ENCODE measurements around the gene PLCB1. TPM values are rescaled to one million over a fixed set of nuclear protein-coding genes. Genes with fewer than 3 reads are reported as not detected.

The PLCB1 gene
- total and polyA plus RNA-seq, 2 experiments from 2014 or later, result 6.7 to 20.5 TPM

- Histone ChIP-seq H3K9me2 (replicated peaks; ENCODE audit: insufficient read depth) (no peaks in the 10 kb centered on the region), H3K27me3 (no peaks in the 10 kb centered on the region), H3K27ac (no peak overlapping the region), H3K4me1 (ENCODE audit: insufficient read depth) (no peaks in the 10 kb centered on the region), H3K36me3 (replicated peaks; ENCODE audit: insufficient read depth, low read depth) (no peaks in the 10 kb centered on the region), H2AFZ (no peak overlapping the region), H4K20me1 (ENCODE audit: insufficient read depth, poor library complexity, severe bottlenecking) (no peaks in the 10 kb centered on the region), H3K4me3 (no peak overlapping the region), H3K79me2 (no peaks in the 10 kb centered on the region), H3K9me3 (ENCODE audit: low read depth) (no peaks in the 10 kb centered on the region), H3K4me2 (no peak overlapping the region)
- WGBS (ENCODE audit: low lambda C conversion rate, missing lambda C conversion rate), result 94% methylated on average over 7 of the region's 7 CpGs
- no peak for TF ChIP-seq CTCF (IDR thresholded peaks at IDR 0.05; ENCODE audit: poor library complexity)
- TF ChIP-seq EZH2phosphoT487 (IDR thresholded peaks at IDR 0.05; ENCODE audit: low read depth, severe bottlenecking, unreplicated experiment), result no peak
- no peak for TF ChIP-seq EZH2 (IDR thresholded peaks at IDR 0.05; ENCODE audit: borderline replicate concordance)
- no peak for DNase-seq (ENCODE audit: low spot score)
Measured at GRCh38 chr20:8166730-8167129, 34.7 kb downstream of the PLCB1 start.

GRCh38 chr20:8168785-8169288, 36.8 kb downstream of the PLCB1 start:
- no peak for TF ChIP-seq CTCF (IDR thresholded peaks at IDR 0.05; ENCODE audit: poor library complexity)
- Histone ChIP-seq H3K27ac (no peak overlapping the region), H3K27me3 (no peaks in the 10 kb centered on the region), H2AFZ (no peak overlapping the region), H3K4me3 (no peak overlapping the region), H3K9me3 (ENCODE audit: low read depth) (no peaks in the 10 kb centered on the region), H4K20me1 (ENCODE audit: insufficient read depth, poor library complexity, severe bottlenecking) (no peaks in the 10 kb centered on the region), H3K4me2 (no peak overlapping the region), H3K36me3 (replicated peaks; ENCODE audit: insufficient read depth, low read depth) (no peaks in the 10 kb centered on the region), H3K9me2 (replicated peaks; ENCODE audit: insufficient read depth) (no peaks in the 10 kb centered on the region), H3K79me2 (no peaks in the 10 kb centered on the region), H3K4me1 (ENCODE audit: insufficient read depth) (no peaks in the 10 kb centered on the region)
- no peak for DNase-seq (ENCODE audit: low spot score)
- 90% methylated on average over 3 of the region's 3 CpGs for WGBS (ENCODE audit: low lambda C conversion rate, missing lambda C conversion rate)

- H3K4me2 ChIP-seq, result no peak overlapping the region
- H3K4me3 ChIP-seq, result no peak overlapping the region
- no peaks in the 10 kb centered on the region for H4K20me1 ChIP-seq (ENCODE audit: insufficient read depth, poor library complexity, severe bottlenecking)
- no peaks in the 10 kb centered on the region for H3K36me3 ChIP-seq (replicated peaks; ENCODE audit: insufficient read depth, low read depth)
- no peaks in the 10 kb centered on the region for H3K9me3 ChIP-seq (ENCODE audit: low read depth)
- TF ChIP-seq EZH2 (IDR thresholded peaks at IDR 0.05; ENCODE audit: borderline replicate concordance) (no peak), EZH2phosphoT487 (IDR thresholded peaks at IDR 0.05; ENCODE audit: low read depth, severe bottlenecking, unreplicated experiment) (no peak), CTCF (IDR thresholded peaks at IDR 0.05; ENCODE audit: poor library complexity) (no peak)
- no peaks in the 10 kb centered on the region for H3K79me2 ChIP-seq
- H3K4me1 ChIP-seq (ENCODE audit: insufficient read depth), result no peaks in the 10 kb centered on the region
- WGBS (ENCODE audit: low lambda C conversion rate, missing lambda C conversion rate), result 92% methylated on average over 1 of the region's 1 CpG
- no peaks in the 10 kb centered on the region for H3K9me2 ChIP-seq (replicated peaks; ENCODE audit: insufficient read depth)
- no peaks in the 10 kb centered on the region for H3K27me3 ChIP-seq
- H2AFZ ChIP-seq, result no peak overlapping the region
- H3K27ac ChIP-seq, result no peak overlapping the region
- no peak for DNase-seq (ENCODE audit: low spot score)
Measured at GRCh38 chr20:8170921-8171320, 38.9 kb downstream of the PLCB1 start.

- 56% methylated on average over 2 of the region's 2 CpGs for WGBS (ENCODE audit: low lambda C conversion rate, missing lambda C conversion rate)
- Histone ChIP-seq H2AFZ (no peak overlapping the region), H3K27ac (no peak overlapping the region), H4K20me1 (ENCODE audit: insufficient read depth, poor library complexity, severe bottlenecking) (no peaks in the 10 kb centered on the region), H3K9me3 (ENCODE audit: low read depth) (no peaks in the 10 kb centered on the region), H3K4me3 (no peak overlapping the region), H3K4me1 (ENCODE audit: insufficient read depth) (no peaks in the 10 kb centered on the region), H3K36me3 (replicated peaks; ENCODE audit: insufficient read depth, low read depth) (no peaks in the 10 kb centered on the region), H3K79me2 (no peaks in the 10 kb centered on the region), H3K4me2 (no peak overlapping the region), H3K27me3 (no peaks in the 10 kb centered on the region), H3K9me2 (replicated peaks; ENCODE audit: insufficient read depth) (no peaks in the 10 kb centered on the region)
- TF ChIP-seq EZH2 (IDR thresholded peaks at IDR 0.05; ENCODE audit: borderline replicate concordance) (no peak), CTCF (IDR thresholded peaks at IDR 0.05; ENCODE audit: poor library complexity) (no peak), EZH2phosphoT487 (IDR thresholded peaks at IDR 0.05; ENCODE audit: low read depth, severe bottlenecking, unreplicated experiment) (no peak)
- no peak for DNase-seq (ENCODE audit: low spot score)
Measured at GRCh38 chr20:8172191-8172590, 40.1 kb downstream of the PLCB1 start.

All from hepatocyte (in vitro differentiated cells).